22Rv1 (cell line): Measurements from ENCODE around the gene PCGF5.

Experiments used
- CTCF ChIP-seq: fragments of 450-650 bp; IDR thresholded peaks from 2 replicates; pipeline ENCODE4 v1.5.1; 2017; ENCODE audit warnings: mild to moderate bottlenecking
- ZFX ChIP-seq: fragments of 450-650 bp; IDR thresholded peaks from 2 replicates; pipeline ENCODE4 v1.6.1; 2017; ENCODE audit warnings: antibody characterized with exemption, borderline replicate concordance

- TF ChIP-seq CTCF (no peak), ZFX (no peak)
Measured at GRCh38 chr10:91317541-91317940, 97.1 kb downstream of the PCGF5 start.
